H9 (cell line): ENCODE data around the gene ARHGAP11A. TPM values are rescaled to one million over a fixed set of nuclear protein-coding genes. Genes with fewer than 3 reads are reported as not detected.
"Not testable (repeated sequence)": the region's sequence is repeated elsewhere in the genome, so short reads cannot be mapped to it uniquely, and the experiment has no call there.

Source experiments
- DNase-seq: peaks from one replicate; pipeline ENCODE4 v3.0.0-alpha.2; 2017
- H2AFZ ChIP-seq: one replicate; pipeline ENCODE4 v1.6.1; 2013; ENCODE audit warnings: mild to moderate bottlenecking, low read length, control low read depth, moderate library complexity
- H2AK5ac ChIP-seq: 2 replicates; pipeline ENCODE4 v1.6.1; 2013; ENCODE audit warnings: low read length, control low read depth, mixed read lengths; ENCODE audit not compliant: insufficient read length
- H2BK120ac ChIP-seq: one replicate; pipeline ENCODE4 v1.6.1; 2013; ENCODE audit warnings: low read depth, mild to moderate bottlenecking, low read length, control low read depth, inconsistent platforms; ENCODE audit not compliant: poor library complexity, severe bottlenecking
- H2BK12ac ChIP-seq: 2 replicates; pipeline ENCODE4 v1.6.1; 2013; ENCODE audit warnings: low read length, control low read depth, mixed read lengths, low read depth; ENCODE audit not compliant: insufficient read length
- H2BK15ac ChIP-seq: 2 replicates; pipeline ENCODE4 v1.6.1; 2013; ENCODE audit warnings: low read depth, low read length, control low read depth
- H2BK20ac ChIP-seq: one replicate; pipeline ENCODE4 v1.6.1; 2013; ENCODE audit warnings: low read depth, mild to moderate bottlenecking, low read length, control low read depth, inconsistent platforms; ENCODE audit not compliant: poor library complexity, severe bottlenecking
- H2BK5ac ChIP-seq: 2 replicates; pipeline ENCODE4 v1.6.1; 2013; ENCODE audit warnings: low read length, control low read depth, mixed read lengths; ENCODE audit not compliant: insufficient read length
- H3K14ac ChIP-seq: 2 replicates; pipeline ENCODE4 v1.6.1; 2013; ENCODE audit warnings: low read length, control low read depth; ENCODE audit not compliant: insufficient read depth
- H3K18ac ChIP-seq: 2 replicates; pipeline ENCODE4 v1.6.1; 2013; ENCODE audit warnings: low read depth, mild to moderate bottlenecking, mixed read lengths, low read length, control low read depth; ENCODE audit not compliant: insufficient read length
- H3K23ac ChIP-seq: 2 replicates; pipeline ENCODE4 v1.6.1; 2013; ENCODE audit warnings: low read length, control low read depth, mixed read lengths, low read depth; ENCODE audit not compliant: insufficient read length
- H3K23me2 ChIP-seq: 2 replicates; pipeline ENCODE4 v1.6.1; 2013; ENCODE audit warnings: low read depth, mild to moderate bottlenecking, mixed read lengths, low read length, control low read depth; ENCODE audit not compliant: insufficient read length, poor library complexity, severe bottlenecking
- H3K27ac ChIP-seq: 2 replicates; pipeline ENCODE4 v1.5.1; 2013; ENCODE audit warnings: low read length, control low read depth, mixed read lengths, low read depth; ENCODE audit not compliant: insufficient read length
- H3K27me3 ChIP-seq: 2 replicates; pipeline ENCODE4 v1.6.1; 2013; ENCODE audit warnings: low read length, control low read depth, inconsistent platforms; ENCODE audit not compliant: insufficient read depth
- H3K4ac ChIP-seq: 2 replicates; pipeline ENCODE4 v1.6.1; 2013; ENCODE audit warnings: low read depth, mild to moderate bottlenecking, control low read depth, inconsistent platforms, low read length, moderate library complexity
- H3K4me1 ChIP-seq: 2 replicates; pipeline ENCODE4 v1.6.1; 2013; ENCODE audit warnings: low read length, control low read depth, inconsistent platforms; ENCODE audit not compliant: insufficient read depth
- H3K4me2 ChIP-seq: 2 replicates; pipeline ENCODE4 v1.6.1; 2013; ENCODE audit warnings: low read length, control low read depth, mixed read lengths; ENCODE audit not compliant: insufficient read length, insufficient read depth
- H3K56ac ChIP-seq: 2 replicates; pipeline ENCODE4 v1.6.1; 2013; ENCODE audit warnings: low read depth, mild to moderate bottlenecking, mixed read lengths, low read length, control low read depth; ENCODE audit not compliant: insufficient read length
- H3K79me1 ChIP-seq: 2 replicates; pipeline ENCODE4 v1.6.1; 2013; ENCODE audit warnings: low read depth, mild to moderate bottlenecking, moderate library complexity, low read length, control low read depth, inconsistent platforms; ENCODE audit not compliant: insufficient read depth, poor library complexity, severe bottlenecking
- H3K79me2 ChIP-seq: 2 replicates; pipeline ENCODE4 v1.6.1; 2013; ENCODE audit warnings: low read length, control low read depth, inconsistent platforms; ENCODE audit not compliant: insufficient read depth
- H3K9ac ChIP-seq: 2 replicates; pipeline ENCODE4 v1.6.1; 2013; ENCODE audit warnings: low read length, control low read depth, mixed read lengths; ENCODE audit not compliant: insufficient read length; ENCODE audit errors: extremely low read depth
- H3K9me3 ChIP-seq: one replicate; pipeline ENCODE4 v1.6.1; 2013; ENCODE audit warnings: low read depth, low read length, inconsistent platforms; ENCODE audit not compliant: control insufficient read depth
- H3T11ph ChIP-seq: one replicate; pipeline ENCODE4 v1.6.1; 2013; ENCODE audit warnings: mild to moderate bottlenecking, low read length, control low read depth, inconsistent platforms
- H4K20me1 ChIP-seq: one replicate; pipeline ENCODE4 v1.6.1; 2013; ENCODE audit not compliant: control insufficient read depth, insufficient read length, insufficient read depth
- H4K5ac ChIP-seq: 2 replicates; pipeline ENCODE4 v1.6.1; 2013; ENCODE audit warnings: low read depth, mild to moderate bottlenecking, mixed read lengths, low read length, control low read depth; ENCODE audit not compliant: insufficient read length
- H4K8ac ChIP-seq: replicated peaks from 2 replicates; pipeline ENCODE4 v1.6.1; 2013; ENCODE audit warnings: low read length, control low read depth, mixed read lengths, low read depth; ENCODE audit not compliant: insufficient read length
- H4K91ac ChIP-seq: 2 replicates; pipeline ENCODE4 v1.6.1; 2013; ENCODE audit warnings: low read depth, mild to moderate bottlenecking, moderate library complexity, mixed read lengths, low read length, control low read depth; ENCODE audit not compliant: insufficient read length
- H3K27ac Mint-ChIP-seq, 3 experiments: 2 replicates in 2 of 3; 3 replicates in 1 of 3; pipeline ENCODE4 v1.8.0; 2020 to 2021; ENCODE audit warnings: mixed read lengths in 3 of 3, mild to moderate bottlenecking in 1 of 3, moderate library complexity in 1 of 3
- H3K27me3 Mint-ChIP-seq: 2 replicates; pipeline ENCODE4 v1.8.0; 2021; ENCODE audit warnings: low read depth, mild to moderate bottlenecking, moderate library complexity, mixed read lengths
- H3K36me3 Mint-ChIP-seq, 3 experiments: 2 replicates in 2 of 3; 3 replicates in 1 of 3; pipeline ENCODE4 v1.8.0; 2020 to 2021; ENCODE audit warnings: low read depth in 3 of 3, mixed read lengths in 3 of 3; ENCODE audit not compliant: insufficient read depth in 1 of 3
- H3K4me1 Mint-ChIP-seq, 2 experiments: 2 replicates each; pipeline ENCODE4 v1.8.0; 2020; ENCODE audit warnings: mixed read lengths in 2 of 2
- H3K4me3 Mint-ChIP-seq, 2 experiments: 2 replicates in 1 of 2; 3 replicates in 1 of 2; pipeline ENCODE4 v1.8.0; 2020 to 2021; ENCODE audit warnings: mild to moderate bottlenecking in 2 of 2, mixed read lengths in 2 of 2, moderate library complexity in 1 of 2
- H3K9me3 Mint-ChIP-seq, 2 experiments: 2 replicates in 1 of 2; 3 replicates in 1 of 2; pipeline ENCODE4 v1.8.0; 2020; ENCODE audit warnings: mild to moderate bottlenecking in 2 of 2, mixed read lengths in 2 of 2, moderate library complexity in 1 of 2
- WGBS: extraction: QIAGEN DNeasy Blood & Tissue Kit; methylation state at CpG from one replicate; pipeline ENCODE4 v1.1.7; 2013; ENCODE audit warnings: missing lambda C conversion rate, low lambda C conversion rate, mixed read lengths; ENCODE audit not compliant: insufficient read length; ENCODE audit errors: extremely low coverage; 5-methylcytosine and 5-hydroxymethylcytosine counted together
- total RNA-seq: library from RNA; stranded (reverse); gene quantifications from 2 replicates; pipeline ENCODE4 v1.2.1, GENCODE V29; 2021

Gene ARHGAP11A
- total RNA-seq, 1 experiment from 2014 or later, result 94.4 TPM

DNA sequence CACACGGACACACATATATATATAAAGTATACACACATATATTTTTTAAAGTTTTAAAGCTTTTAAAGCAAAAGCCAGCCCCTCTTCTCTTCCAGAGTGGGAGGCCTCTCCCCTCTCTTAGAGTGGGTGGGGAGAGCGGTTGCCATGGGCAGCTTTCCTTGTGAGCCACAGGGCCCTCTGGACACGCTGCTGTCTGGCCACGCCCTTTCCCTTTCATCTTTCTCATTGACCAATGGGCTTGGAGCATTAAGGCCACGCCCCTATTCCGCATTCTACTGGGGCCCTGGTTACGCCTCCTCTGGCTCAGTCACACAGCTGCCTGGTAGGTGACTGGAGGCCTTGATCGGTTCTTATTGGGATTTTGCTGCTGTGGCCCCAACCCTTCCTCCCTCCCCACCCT lies 22.2 kb upstream of the ARHGAP11A start, which contains the start of gene GOLGA8N:
Gene GOLGA8N, plus strand, starts transcription at position 306 of the 400 bp plus-strand sequence.
- H2AK5ac ChIP-seq, H3T11ph ChIP-seq, H3K4me3 Mint-ChIP-seq, H2BK5ac ChIP-seq, H2BK12ac ChIP-seq, H2BK20ac ChIP-seq, H3K9me3 ChIP-seq, H3K9ac ChIP-seq, H3K79me2 ChIP-seq, H3K27me3 ChIP-seq, H2AFZ ChIP-seq, H4K91ac ChIP-seq, H3K27ac ChIP-seq, H3K4ac ChIP-seq, H3K23ac ChIP-seq, H3K27me3 Mint-ChIP-seq, H3K4me2 ChIP-seq, H3K79me1 ChIP-seq, H4K20me1 ChIP-seq, H4K8ac ChIP-seq, H3K4me1 Mint-ChIP-seq, H3K9me3 Mint-ChIP-seq, H3K56ac ChIP-seq, H3K18ac ChIP-seq, H3K4me1 ChIP-seq, H2BK120ac ChIP-seq, H2BK15ac ChIP-seq, H3K27ac Mint-ChIP-seq, H4K5ac ChIP-seq, H3K36me3 Mint-ChIP-seq, DNase-seq, H3K23me2 ChIP-seq, H3K14ac ChIP-seq: not testable (repeated sequence)
- no CpG with 5 or more reads among the region's 8 CpGs for WGBS

DNA sequence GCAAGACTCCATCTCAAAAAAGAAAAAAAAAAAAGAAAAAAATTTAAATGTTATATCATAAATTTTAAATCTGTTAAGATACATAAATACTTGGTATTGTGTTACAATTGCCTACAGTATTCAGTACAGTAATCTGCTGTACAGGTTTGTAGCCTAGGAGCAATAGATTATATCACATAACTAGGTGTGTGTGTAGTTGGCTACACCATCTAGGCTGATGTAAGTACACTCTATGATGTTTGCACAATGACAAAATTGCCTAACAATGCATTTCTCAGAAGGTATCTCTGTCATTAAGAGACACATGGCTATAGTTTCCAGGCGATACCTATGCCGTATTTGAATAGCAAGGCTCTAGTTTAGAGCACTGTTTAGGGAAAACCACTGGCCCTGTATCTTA lies 5.8 kb upstream of the ARHGAP11A start:
- H4K91ac ChIP-seq, H2AFZ ChIP-seq, H3K79me1 ChIP-seq, H2BK5ac ChIP-seq, H2BK15ac ChIP-seq, H3K79me2 ChIP-seq, H4K20me1 ChIP-seq, H4K8ac ChIP-seq, H3K36me3 Mint-ChIP-seq, H3K4me1 ChIP-seq, H2AK5ac ChIP-seq, H3K4me3 Mint-ChIP-seq, DNase-seq, H3K27ac ChIP-seq, H3T11ph ChIP-seq, H2BK120ac ChIP-seq, H3K23me2 ChIP-seq, H4K5ac ChIP-seq, H3K4me2 ChIP-seq, H3K9me3 Mint-ChIP-seq, H3K4ac ChIP-seq, H3K9me3 ChIP-seq, H3K56ac ChIP-seq, H3K27me3 Mint-ChIP-seq, H2BK20ac ChIP-seq, H2BK12ac ChIP-seq, H3K9ac ChIP-seq, H3K23ac ChIP-seq, H3K4me1 Mint-ChIP-seq, H3K14ac ChIP-seq, H3K27ac Mint-ChIP-seq, H3K27me3 ChIP-seq, H3K18ac ChIP-seq: not testable (repeated sequence)
- no CpG with 5 or more reads among the region's 2 CpGs for WGBS
